GM19328 (cell line): Measurements from ENCODE around the gene CADM4.
"Not testable (repeated sequence)": the region's sequence is repeated elsewhere in the genome, so short reads cannot be mapped to it uniquely, and the experiment has no call there.

Experiments
- ATAC-seq: cut with Tn5 transposase; IDR thresholded peaks from one replicate; pipeline ENCODE4 v1.9.1; 2021; ENCODE audit warnings: mild to moderate bottlenecking, moderate library complexity; ENCODE audit not compliant: unreplicated experiment

The CADM4 gene

DNA sequence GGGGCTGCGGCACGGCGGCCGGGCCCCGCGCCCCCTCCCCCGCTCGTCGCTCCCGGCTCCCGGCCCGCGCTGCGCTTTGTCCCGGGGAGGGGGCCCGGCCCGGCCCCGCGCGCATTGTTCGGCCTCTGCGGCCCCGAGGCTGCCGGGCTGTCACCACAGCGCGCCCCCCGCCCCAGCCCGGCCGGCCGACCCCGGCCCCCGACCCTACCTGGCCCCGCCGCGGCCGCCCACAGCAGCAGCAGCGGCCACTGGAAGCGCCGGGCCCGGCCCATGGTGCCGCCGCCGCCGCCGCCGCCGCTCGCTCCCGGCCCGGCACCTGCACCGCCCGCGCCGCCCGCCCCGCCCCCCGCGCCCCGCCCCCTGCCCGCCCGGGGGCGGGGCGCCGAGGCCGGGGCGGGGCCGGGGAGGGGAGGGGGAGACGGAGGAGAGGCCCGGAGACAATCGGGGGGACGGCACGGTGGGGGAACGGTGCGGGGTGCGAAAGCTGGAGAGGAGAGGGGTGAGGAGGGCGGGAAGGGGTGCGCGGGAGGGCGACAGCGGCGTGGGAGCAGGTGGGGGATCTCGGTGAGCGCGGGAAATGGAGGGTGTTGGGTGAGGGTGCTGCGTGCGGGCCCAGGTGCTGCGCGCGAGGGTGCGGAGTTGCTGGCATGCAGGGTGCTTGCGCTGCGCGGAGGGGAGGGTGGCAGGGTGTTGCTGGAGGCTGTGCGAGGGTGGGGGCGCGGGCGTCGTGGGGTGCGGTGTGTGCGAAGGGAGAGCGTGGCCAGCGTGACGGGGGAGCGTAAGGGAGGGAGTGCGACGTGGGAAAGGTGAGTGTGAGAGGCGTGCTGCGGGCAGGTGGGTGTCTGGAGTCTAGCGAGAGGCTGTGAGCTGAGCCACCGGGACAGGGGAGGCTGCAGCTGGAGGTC is at the start of gene CADM4:
Gene CADM4 (minus strand): TSS at position 332 of the 905 bp plus-strand sequence. CDS start 60 bp downstream, at position 272.
- no peak for ATAC-seq

GRCh38 chr19:43688059-43688701 is 48.5 kb upstream of the CADM4 start:
- ATAC-seq: no peak

- no peak for ATAC-seq
These were observed 48.0 kb upstream of the CADM4 start for GRCh38 chr19:43687660-43687997.

DNA sequence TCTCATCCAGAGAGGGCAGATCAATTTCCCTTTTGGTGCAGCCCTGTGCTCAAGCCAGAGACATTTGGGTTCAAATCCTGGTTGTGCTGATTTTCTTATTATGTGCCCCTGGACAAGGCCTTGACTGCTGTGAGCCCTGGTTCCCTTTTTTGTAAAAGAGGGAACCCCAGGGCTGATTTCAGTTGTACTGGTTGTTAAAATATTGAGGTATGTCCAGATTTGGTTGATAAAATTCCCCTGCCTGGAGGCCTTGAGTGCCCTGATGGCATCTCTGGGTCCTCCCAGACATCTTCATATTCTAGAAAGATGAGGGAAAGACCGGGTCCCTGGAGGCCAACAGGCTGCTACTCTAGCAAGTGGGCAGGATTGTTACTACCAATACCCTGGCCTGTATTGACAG is 44.7 kb upstream of the CADM4 start:
- ATAC-seq: no peak

DNA sequence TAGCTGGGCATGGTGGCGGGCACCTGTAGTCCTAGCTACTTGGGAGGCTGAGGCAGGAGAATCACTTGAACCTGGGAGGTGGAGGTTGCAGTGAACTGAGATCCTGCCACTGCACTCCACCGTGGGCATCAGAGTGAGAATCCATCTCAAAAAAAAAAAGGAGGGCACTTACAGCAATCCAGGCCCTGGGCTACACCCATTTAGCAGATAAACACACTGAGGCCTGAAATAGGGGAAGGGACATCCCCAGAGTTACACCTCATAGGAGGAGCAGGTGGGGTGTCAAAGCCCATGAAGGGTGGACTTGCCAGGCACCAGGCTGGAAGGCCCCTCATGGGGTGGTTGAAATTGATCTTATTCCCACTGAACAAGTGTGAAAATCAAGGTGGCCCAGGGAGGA is 44.3 kb upstream of the CADM4 start:
- ATAC-seq: no peak

DNA sequence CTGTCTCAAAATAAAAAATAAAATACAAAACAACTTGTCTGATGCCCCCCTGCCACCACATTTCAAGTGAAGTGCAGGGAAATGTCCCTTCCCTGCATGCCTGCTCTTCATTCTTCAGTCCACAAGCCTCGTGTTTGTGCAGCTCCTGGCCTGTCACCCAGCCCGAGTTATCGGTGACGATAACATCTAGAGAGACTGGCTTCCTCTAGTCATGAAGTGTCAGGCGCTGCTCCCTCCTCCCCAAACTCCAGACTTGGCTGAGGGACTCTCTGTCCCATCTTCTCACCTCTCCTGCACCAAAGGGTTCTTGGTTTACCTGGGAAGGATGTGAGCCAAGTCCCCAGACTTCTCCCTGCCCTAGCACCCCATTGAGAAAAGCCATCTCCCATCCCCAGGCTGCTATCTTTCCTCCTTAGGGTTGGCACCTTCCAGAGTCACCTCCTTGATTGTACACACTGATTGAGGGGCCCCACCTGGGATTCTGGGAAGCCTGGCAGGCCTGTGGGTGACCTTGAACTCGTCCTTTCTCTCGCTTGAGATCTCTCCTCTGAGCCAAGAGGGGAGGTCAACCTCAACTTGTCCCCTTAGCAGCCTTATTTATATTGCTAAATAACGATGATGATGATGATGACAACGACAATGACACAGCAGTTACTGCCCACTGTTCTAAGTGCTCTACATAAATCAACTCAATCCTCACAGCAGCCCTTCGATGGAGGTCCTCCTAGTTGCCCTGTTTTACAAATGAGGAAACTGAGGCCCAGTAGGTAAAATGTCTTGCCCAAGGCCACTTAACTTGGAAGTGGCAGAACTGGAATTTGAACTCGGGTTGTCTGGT is 43.4 kb upstream of the CADM4 start:
- no peak for ATAC-seq

- ATAC-seq: not testable (repeated sequence)
These were observed 42.6 kb upstream of the CADM4 start for GRCh38 chr19:43682269-43682668.

GRCh38 chr19:43681821-43682220 is 42.2 kb upstream of the CADM4 start:
- no peak for ATAC-seq

GRCh38 chr19:43678512-43679261 is 39.0 kb upstream of the CADM4 start:
- no peak for ATAC-seq

- no peak for ATAC-seq
These were observed 36.3 kb upstream of the CADM4 start for GRCh38 chr19:43675906-43676305.

- no peak for ATAC-seq
These were observed 35.7 kb upstream of the CADM4 start for GRCh38 chr19:43675269-43675879.

GRCh38 chr19:43674596-43674995 is 34.9 kb upstream of the CADM4 start:
- ATAC-seq: no peak

DNA sequence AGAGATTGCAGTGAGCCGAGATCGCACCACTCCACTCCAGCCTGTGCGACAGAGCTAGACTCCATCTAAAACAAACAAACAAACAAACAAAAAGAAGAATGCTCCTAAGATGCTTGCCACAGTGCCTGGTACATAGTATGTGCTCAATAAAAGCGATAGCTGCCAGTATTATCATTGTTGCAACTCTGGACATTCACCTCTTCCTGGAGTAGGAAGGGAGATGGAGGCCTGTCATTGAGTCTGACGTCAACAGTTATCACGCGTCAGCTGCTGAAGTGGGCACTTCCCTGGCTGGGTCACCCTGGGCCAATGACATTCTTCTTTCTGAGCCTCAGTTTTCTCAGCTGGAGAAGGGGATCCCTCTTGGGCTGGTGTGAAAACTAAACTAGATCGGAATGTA is 34.5 kb upstream of the CADM4 start:
- no peak for ATAC-seq

- ATAC-seq: no peak
These were observed 34.0 kb upstream of the CADM4 start for GRCh38 chr19:43673637-43674036.

- no peak for ATAC-seq
These were observed 32.5 kb upstream of the CADM4 start for GRCh38 chr19:43672061-43672679.

DNA sequence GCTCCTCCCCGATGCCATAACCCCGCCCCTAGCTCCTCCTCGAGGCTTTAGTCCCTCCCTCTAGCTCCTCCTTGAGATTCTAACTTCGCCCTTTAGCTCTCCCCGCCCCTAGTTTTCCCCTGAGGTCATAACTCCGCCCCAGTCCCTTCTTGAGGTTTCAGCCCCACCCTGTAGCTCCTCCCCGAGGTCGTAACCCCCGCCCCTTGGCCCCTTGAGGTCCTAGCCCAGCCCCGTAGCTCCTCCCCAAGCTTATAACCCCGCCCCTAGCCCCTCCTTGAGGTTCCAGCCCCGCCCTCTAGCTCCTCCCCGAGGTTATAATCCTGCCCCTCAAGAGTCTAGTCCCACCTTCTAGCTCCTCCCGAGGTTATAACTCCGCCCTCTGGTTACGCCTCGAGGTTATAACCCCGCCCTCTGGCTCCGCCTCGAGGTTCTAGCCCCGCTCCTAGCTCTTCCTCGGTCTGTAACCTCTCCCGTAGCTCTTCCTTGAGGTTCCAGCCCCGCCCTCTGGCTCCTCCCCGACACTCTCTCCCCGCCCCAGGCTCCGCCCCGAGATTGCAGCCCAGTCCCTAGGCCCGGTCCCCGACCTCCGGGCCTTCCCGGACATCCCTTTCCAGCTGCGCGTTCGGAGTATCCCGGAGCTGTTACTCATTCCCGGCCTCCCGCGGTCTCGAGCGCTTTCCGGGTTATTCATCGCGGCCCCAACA is 28.9 kb upstream of the CADM4 start:
- ATAC-seq: peak; percentile 85

DNA sequence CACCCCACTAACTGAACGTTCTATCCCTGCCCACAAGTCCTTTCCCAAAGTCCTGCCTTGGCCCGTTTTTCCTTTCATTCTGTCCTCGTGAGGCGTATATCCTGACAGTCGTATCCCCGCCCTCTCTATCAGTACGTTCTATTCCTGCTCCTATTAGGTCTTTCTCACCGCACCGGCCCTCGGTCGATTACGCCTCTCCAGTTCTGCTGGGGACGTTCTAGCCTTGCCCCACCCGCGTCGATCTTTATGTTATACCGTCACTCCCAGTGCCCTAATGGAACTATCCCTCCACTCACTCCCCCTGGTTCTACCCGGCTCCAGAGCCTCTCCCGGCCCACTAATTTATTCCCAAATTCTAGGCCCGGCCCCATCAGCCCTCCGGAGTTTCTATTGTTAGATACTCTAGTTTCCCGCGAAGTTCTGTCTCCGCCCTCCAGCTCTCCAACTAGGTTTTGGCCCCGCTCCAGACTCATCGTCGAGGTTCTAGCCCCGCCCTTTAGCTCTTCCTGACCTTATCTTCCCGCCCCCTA is 28.3 kb upstream of the CADM4 start:
- no peak for ATAC-seq

GRCh38 chr19:43667126-43667875 is 27.7 kb upstream of the CADM4 start:
- no peak for ATAC-seq
